GM21717 (cell line): ENCODE measurements around the gene HS3ST2.
"Not testable (repeated sequence)": the region's sequence is repeated elsewhere in the genome, so short reads cannot be mapped to it uniquely, and the experiment has no call there.

Experiments
- ATAC-seq: cut with Tn5 transposase; IDR thresholded peaks from one replicate; pipeline ENCODE4 v1.9.1; 2021; ENCODE audit warnings: mild to moderate bottlenecking, moderate library complexity; ENCODE audit not compliant: unreplicated experiment

HS3ST2 gene

DNA sequence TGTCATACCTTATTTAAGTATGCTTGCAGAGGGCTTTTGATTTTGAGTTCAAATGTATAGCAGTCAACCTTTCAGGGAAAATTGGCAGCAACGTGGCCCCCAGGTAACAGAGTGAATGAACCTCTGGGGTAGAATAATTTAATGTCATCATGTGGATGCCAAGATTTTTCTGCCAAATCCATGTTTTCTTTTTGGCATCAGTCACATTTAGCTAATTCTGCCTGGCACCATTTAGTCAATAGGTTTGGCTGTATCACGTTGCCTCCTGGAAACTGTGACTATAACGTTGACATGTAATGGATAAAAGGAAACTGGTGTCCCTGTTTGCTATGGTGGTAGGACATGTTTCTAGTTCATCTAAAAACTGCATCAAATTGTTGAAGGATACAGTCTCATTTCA, 115.5 kb downstream of the HS3ST2 start:
- ATAC-seq = no peak

DNA sequence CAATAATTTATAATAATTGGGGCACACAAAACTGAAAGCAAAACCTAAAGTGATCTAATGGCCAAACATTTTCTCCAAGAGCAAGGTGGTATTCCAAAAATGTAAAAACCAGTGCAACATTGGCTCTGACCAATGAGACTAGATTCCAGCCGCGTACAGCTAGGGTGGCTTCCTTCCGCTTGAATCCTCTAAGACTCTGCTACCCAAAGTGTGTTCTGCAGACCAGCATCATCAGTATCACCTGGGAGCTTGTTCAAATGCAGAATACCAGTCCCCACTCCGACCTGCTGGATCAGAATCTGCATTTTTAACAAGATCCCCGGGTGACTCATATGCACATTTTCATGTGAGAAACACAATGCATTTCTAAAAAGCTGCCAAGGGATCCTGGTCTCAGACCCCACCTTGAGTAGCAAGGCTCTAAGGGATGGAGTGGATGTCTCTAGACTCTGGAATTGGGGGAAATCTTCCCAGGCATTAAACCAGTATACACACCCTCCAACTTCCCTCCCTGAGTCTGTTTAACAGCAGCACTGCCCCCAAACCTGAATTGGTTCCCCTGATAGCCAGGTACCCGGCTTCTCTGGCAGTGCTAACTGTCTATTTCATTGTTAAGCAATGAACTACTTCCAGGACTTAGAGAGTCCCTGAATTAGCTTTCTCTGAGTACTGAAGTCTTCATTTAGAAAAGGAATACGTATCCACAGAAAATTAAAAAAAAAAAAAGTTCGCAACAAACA, 118.2 kb downstream of the HS3ST2 start:
- no peak for ATAC-seq

- no peak for ATAC-seq
Observed at GRCh38 chr16:22933173-22933572, 119.2 kb downstream of the HS3ST2 start.

DNA sequence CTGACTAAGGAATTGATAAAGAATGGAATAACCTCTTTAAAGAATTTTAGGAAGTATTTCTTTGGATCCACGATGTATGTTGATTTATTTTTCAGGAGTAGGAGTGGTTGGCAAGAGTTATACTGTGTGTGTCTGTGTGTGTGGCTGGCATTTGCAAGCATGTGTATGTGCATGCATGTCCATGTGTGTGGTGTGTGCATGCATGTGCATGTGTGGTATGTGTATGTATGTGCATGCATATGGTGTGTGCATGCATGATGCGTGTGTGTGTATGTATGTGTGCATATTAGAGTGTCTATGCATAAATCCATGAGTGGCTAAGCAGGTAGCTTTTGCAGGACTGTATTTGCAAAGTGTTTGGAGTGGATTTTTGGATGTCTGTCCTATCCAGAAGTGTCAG, 120.8 kb downstream of the HS3ST2 start:
- no peak for ATAC-seq

DNA sequence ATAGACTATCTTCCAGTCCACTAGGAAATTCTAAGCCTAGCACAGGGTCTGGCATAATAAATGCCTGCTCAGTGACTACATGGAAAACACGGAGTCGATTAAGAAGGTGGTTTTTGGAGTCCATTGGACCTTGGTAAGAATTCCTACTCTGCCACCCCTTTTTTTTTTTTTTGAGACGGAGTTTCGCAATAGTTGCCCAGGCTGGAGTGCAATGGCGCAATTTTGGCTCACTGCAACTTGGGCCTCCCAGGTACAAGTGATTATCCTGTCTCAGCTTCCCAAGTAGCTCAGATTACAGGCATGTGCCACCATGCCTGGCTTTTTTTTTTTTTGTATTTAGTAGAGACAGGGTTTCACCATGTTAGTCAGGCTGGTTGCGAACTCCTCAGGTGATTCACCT, 123.2 kb downstream of the HS3ST2 start:
- no peak for ATAC-seq

DNA sequence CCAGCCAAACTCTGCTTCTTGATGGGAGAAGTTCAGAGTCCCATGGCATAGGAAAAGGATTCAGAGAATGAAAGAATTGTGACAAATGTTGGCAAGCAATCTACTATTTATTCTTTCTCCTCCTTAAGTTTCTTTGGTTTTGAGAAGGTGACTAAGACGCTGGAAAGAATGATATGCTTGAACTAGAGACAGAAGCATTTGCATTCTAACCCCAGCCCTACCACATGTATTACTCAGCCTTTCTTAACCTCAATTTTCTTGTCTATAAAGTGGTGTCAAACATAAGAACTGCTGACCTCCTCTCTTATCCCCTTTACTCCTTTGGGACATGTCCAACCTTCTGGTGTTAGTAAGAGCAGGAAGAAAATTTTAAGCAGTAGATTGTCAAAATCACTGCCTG, 124.7 kb downstream of the HS3ST2 start:
- no peak for ATAC-seq

- not testable (repeated sequence) for ATAC-seq
Observed at GRCh38 chr16:22939744-22940363, 125.9 kb downstream of the HS3ST2 start.

DNA sequence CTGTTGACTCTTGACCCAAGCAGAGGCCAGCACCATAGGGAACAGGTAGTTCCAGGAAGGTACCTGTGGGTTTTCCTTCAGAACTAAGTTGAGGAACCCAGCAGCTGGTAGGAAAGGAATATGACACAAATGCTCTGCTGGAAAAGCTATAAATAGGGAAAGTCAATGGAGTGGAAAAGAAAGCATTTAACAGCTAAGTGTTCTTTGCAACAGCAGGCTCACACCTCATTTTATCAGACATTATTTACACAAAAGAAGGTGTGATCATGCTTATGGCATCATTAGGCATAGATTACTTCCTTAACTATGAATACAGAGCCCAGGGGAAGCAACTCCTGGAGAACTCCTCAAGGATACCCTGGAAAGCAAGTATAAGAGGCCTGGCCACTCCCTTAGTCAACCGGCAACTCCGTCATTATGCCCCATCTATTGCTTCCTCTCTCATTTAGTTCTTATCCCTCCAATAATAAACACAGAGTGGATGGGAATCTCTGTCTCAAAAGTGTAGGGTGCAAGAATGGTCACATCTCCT, 128.1 kb downstream of the HS3ST2 start:
- ATAC-seq = no peak

DNA sequence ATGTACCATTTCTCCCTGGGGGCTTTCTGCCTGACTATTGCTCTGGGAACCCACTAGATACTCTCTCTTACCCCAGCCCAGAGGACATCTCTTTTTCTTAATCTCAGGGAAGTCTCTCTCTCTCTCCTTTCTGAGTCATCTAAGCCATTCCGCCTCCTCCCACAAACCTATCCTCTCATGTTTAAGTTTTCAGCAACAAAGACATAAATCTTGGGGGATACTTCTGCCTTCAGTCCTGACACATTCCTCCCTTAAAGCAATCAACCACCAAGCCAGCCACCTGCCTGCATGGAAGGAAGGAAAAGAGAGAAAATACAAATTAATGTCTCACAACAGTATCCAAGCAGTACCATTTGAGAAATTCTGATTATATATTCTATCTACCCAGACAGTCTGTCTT, 128.8 kb downstream of the HS3ST2 start:
- no peak for ATAC-seq

DNA sequence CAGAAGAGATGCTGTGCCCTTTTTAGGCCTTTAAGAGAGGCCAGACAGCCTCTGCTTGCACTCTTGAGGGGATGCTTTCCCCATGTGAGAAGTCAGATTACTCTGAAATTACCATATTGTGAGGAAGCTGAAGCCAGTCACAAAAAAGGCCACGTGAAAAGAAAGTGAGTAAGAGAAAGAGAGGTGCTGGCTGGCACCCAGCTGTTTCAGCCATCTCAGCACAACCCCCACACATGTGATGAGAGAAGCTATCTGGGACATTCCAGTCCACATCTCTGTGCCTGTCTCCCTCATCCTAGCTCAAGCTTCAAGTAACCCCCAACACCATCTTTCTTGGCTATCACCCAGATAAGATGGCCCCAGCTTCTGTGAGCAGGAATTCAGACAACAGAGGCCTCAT, 131.4 kb downstream of the HS3ST2 start:
- ATAC-seq = no peak

GRCh38 chr16:22946433-22946832, 132.5 kb downstream of the HS3ST2 start:
- ATAC-seq = no peak

DNA sequence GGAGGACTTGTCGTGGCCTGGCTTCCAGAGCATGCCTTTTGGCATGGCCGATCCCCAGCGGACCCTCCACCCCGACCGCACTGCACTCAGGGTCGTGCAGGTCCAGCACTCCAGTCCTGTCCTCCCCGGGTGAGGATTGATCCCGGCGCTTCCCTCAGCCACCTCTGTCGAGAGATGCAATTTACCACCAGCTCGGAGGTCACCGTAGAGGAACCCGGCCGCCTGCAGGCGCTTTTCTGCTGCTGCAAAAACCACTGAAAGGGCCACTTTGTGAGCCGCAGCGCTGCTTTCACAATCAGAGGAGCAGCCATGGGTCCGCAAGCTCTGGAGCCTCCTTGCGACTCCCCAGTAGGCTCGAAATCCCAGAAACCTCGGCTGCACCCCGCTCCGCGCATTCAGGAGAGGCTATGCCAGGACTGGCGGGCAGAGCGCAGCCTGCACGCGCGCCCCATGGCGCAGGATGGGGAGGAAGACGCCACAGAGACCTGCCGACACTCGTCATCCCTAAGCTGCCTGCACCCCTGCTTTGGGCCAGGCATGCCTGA, 134.2 kb downstream of the HS3ST2 start:
- no peak for ATAC-seq

- no peak for ATAC-seq
Observed at GRCh38 chr16:22948603-22949368, 134.8 kb downstream of the HS3ST2 start.

- ATAC-seq = no peak
Observed at GRCh38 chr16:22955461-22956070, 141.6 kb downstream of the HS3ST2 start.

GRCh38 chr16:22961206-22961605, 147.2 kb downstream of the HS3ST2 start:
- ATAC-seq = no peak

- ATAC-seq = no peak
Observed at GRCh38 chr16:22962905-22963304, 148.9 kb downstream of the HS3ST2 start.
